ENCODE measurements around the gene HOXA5.

DNA sequence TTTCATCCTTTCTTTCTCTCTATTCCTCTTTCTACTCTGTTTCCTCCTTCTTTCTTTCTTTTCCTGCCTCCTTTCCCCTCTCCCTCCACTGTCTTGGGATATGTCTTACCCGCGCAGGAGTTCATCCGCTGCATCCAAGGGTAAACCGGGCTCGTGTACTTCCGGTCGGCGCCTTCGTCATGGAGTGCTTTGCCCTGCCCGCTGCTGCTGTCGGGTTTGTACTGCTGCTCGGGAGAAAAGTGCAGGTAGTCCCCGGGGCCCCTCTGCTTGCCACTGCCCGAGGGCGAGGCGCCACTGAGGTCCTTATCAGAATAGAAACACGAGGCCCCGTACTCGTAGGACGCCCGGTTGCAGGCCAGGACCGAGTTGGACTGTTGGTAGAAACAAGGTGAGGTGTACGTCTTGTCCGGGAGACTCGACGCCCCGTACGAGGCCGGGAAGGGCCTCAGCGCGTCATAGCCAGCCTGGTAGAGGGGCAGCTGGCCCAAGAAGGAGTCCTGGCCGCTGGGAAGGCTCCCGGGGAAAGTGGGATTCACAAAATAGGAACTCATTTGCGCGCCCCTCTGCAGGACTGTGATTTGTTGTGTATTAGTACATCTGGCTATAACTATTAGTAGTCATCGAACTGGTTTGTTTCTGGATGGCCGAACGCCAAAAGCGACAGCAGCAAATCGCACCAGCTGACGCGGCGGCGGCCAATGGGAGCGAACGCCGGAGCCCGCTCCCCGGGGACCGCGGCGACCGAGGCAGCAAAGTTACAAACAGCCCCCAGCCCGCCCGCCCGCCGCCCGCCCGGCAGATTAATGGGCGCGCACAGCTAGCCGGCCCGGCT lies 3.9 kb upstream of the HOXA5 start, which contains the start of gene HOXA6:
- no peak for TF ChIP-seq POLR2A (IDR thresholded peaks at IDR 0.05; ENCODE audit: low read depth, low read length)
- no peak for TF ChIP-seq POLR2AphosphoS5 (IDR thresholded peaks at IDR 0.05; ENCODE audit: low read depth, low read length)

All from GM12891 (cell line).